Esophagus muscularis mucosa (tissue), 4 donors: ENCODE measurements around the gene KLHL5. TPM values are rescaled to one million over a fixed set of nuclear protein-coding genes. Genes with fewer than 3 reads are reported as not detected.

Experiments used
- DNase-seq: peaks from one replicate; pipeline ENCODE4 v3.0.0-alpha.2; 2017; ENCODE audit errors: extremely low spot score
- H3K27ac ChIP-seq, 4 donors: fragments of 200-600 bp; sonication (generic); replicated peaks in 1 of 4; 1 replicate in 3 of 4; 2 replicates in 1 of 4; pipeline ENCODE4 v1.5.1; 2016 to 2019; ENCODE audit warnings: mild to moderate bottlenecking in 1 of 4
- H3K27me3 ChIP-seq, 4 donors: fragments of 200-600 bp; sonication (generic); one replicate each; pipeline versions ENCODE4 v1.5.1 to v1.6.0; 2016 to 2019
- H3K36me3 ChIP-seq, 4 donors: fragments of 200-600 bp; sonication (generic); one replicate each; pipeline ENCODE4 v1.5.1; 2016 to 2019
- H3K4me1 ChIP-seq, 4 donors: fragments of 200-600 bp; sonication (generic); one replicate each; pipeline ENCODE4 v1.5.1; 2016 to 2019
- H3K4me3 ChIP-seq, 4 donors: fragments of 200-600 bp; sonication (generic); 1 replicate in 2 of 4; 2 replicates in 2 of 4; pipeline ENCODE4 v1.5.1; 2016 to 2019; ENCODE audit warnings: mild to moderate bottlenecking in 4 of 4, moderate library complexity in 1 of 4
- H3K9me3 ChIP-seq, 4 donors: fragments of 200-600 bp; sonication (generic); 1 replicate in 3 of 4; 2 replicates in 1 of 4; pipeline ENCODE4 v1.5.1; 2016 to 2019
- CTCF ChIP-seq, 3 experiments: fragments of 200-600 bp in 2 of 3; fragments of 450-650 bp in 1 of 3; sonication (generic) in 2 of 3; IDR thresholded peaks; one replicate each; pipeline ENCODE4 v1.5.1; 2017 to 2019; ENCODE audit warnings: antibody characterized with exemption in 3 of 3, mild to moderate bottlenecking in 2 of 3, moderate library complexity in 1 of 3
- EP300 ChIP-seq: sonication (generic); formaldehyde crosslinking; IDR thresholded peaks from one replicate; pipeline ENCODE4 v1.6.1; 2017; ENCODE audit warnings: antibody characterized with exemption
- POLR2A ChIP-seq: fragments of 450-650 bp; IDR thresholded peaks from one replicate; pipeline ENCODE4 v1.6.1; 2017; ENCODE audit warnings: antibody characterized with exemption, moderate library complexity, mild to moderate bottlenecking, low read depth
- POLR2AphosphoS5 ChIP-seq, 2 donors: sonication (generic); formaldehyde crosslinking; IDR thresholded peaks; one replicate each; pipeline ENCODE4 v1.6.1; 2017; ENCODE audit warnings: antibody characterized with exemption in 2 of 2
- WGBS: methylation state at CpG from one replicate; pipeline ENCODE4 v1.1.5; 2018; 5-methylcytosine and 5-hydroxymethylcytosine counted together
- intact Hi-C: fragments of 100-400 bp; cut with DNase I; formaldehyde crosslinking; loops from one replicate; pipeline ENCODE4 v1.15.1; 2023
- total RNA-seq, 4 donors: library from RNA; depleted of rRNA; stranded (reverse); fragments of >200 nt; gene quantifications; one replicate each; pipeline versions ENCODE4 v1.1.0 to v1.2.1, GENCODE V29; 2016

The KLHL5 gene
- total RNA-seq, 4 donors from 2014 or later, result 92.7 to 187 (median 111) TPM

GRCh38 chr4:39096847-39097246 is 34.8 kb downstream of the KLHL5 start:
- no peaks in the 10 kb centered on the region for H3K9me3 ChIP-seq
- H3K27ac ChIP-seq, result no peak overlapping the region
- no peaks in the 10 kb centered on the region for H3K4me1 ChIP-seq
- no peak for DNase-seq
- peaks cover 0 to 32% (median 3%) of the 10 kb centered on the region in 4 donors for H3K36me3 ChIP-seq
- H3K27me3 ChIP-seq, result no peaks in the 10 kb centered on the region
- TF ChIP-seq POLR2A, result no peak
- H3K4me3 ChIP-seq, result no peak overlapping the region
- intact Hi-C loops, result no loop called here
- WGBS, result 92% methylated on average over 1 of the region's 1 CpG

- Histone ChIP-seq H3K4me1 (no peaks in the 10 kb centered on the region), H3K27ac (no peak overlapping the region), H3K36me3 (peaks cover 0 to 32% (median 3%) of the 10 kb centered on the region in 4 donors), H3K27me3 (no peaks in the 10 kb centered on the region), H3K4me3 (no peak overlapping the region), H3K9me3 (no peaks in the 10 kb centered on the region)
- intact Hi-C loops, result no loop called here
- DNase-seq, result no peak
- 93% methylated on average over 5 of the region's 5 CpGs for WGBS
- TF ChIP-seq POLR2A, result no peak
- TF ChIP-seq EP300, result no peak
- no peak for TF ChIP-seq POLR2AphosphoS5 (IDR thresholded peaks at IDR 0.05)
- no peak for TF ChIP-seq CTCF (IDR thresholded peaks at IDR 0.05)
Measured at GRCh38 chr4:39097290-39097689, 35.3 kb downstream of the KLHL5 start.

- TF ChIP-seq CTCF (IDR thresholded peaks at IDR 0.05), result no peak
- Histone ChIP-seq H3K4me1 (no peaks in the 10 kb centered on the region), H3K27me3 (no peaks in the 10 kb centered on the region), H3K36me3 (peaks cover 5 to 59% (median 26%) of the 10 kb centered on the region in 4 donors), H3K9me3 (no peaks in the 10 kb centered on the region), H3K4me3 (no peak overlapping the region), H3K27ac (no peak overlapping the region)
- intact Hi-C loops, result no loop called here
- no peak for DNase-seq
- 91% methylated on average over 7 of the region's 7 CpGs for WGBS
Measured at GRCh38 chr4:39102297-39102696, 40.3 kb downstream of the KLHL5 start.

GRCh38 chr4:39103291-39103690 is 41.3 kb downstream of the KLHL5 start:
- no peaks in the 10 kb centered on the region for H3K9me3 ChIP-seq
- 94% methylated on average over 6 of the region's 6 CpGs for WGBS
- H3K36me3 ChIP-seq, result peaks cover 11 to 55% (median 32%) of the 10 kb centered on the region in 4 donors
- intact Hi-C loops, result no loop called here
- no peaks in the 10 kb centered on the region for H3K27me3 ChIP-seq
- no peak overlapping the region for H3K4me3 ChIP-seq
- no peak for DNase-seq
- no peak overlapping the region for H3K27ac ChIP-seq
- no peaks in the 10 kb centered on the region for H3K4me1 ChIP-seq
- TF ChIP-seq POLR2A (no peak), CTCF (IDR thresholded peaks at IDR 0.05) (no peak), POLR2AphosphoS5 (IDR thresholded peaks at IDR 0.05) (no peak), EP300 (no peak)

GRCh38 chr4:39104255-39104654 is 42.2 kb downstream of the KLHL5 start:
- Histone ChIP-seq H3K27me3 (no peaks in the 10 kb centered on the region), H3K36me3 (peaks cover 11 to 53% (median 36%) of the 10 kb centered on the region in 4 donors), H3K4me1 (no peaks in the 10 kb centered on the region), H3K9me3 (no peaks in the 10 kb centered on the region), H3K4me3 (no peak overlapping the region), H3K27ac (no peak overlapping the region)
- TF ChIP-seq POLR2A (no peak), CTCF (IDR thresholded peaks at IDR 0.05) (no peak), EP300 (no peak), POLR2AphosphoS5 (IDR thresholded peaks at IDR 0.05) (no peak)
- DNase-seq, result no peak
- intact Hi-C loops, result no loop called here
- 90% methylated on average over 2 of the region's 2 CpGs for WGBS
